ELR (cell line): ENCODE measurements around the gene C10orf67.
A peak's percentile ranks its signal among the peaks of the same experiment; 100 is the strongest.

ENCODE experiments used
- DNase-seq: peaks from one replicate; pipeline ENCODE4 v3.0.0-alpha.2; 2015; ENCODE audit warnings: low read depth

Gene C10orf67

GRCh38 chr10:23158370-23158769 is 186.2 kb downstream of the C10orf67 start:
- peak; percentile 71 for DNase-seq

- peak; percentile 61 for DNase-seq
Measured at GRCh38 chr10:23157691-23158369, 186.8 kb downstream of the C10orf67 start.

- no peak for DNase-seq
Measured at GRCh38 chr10:23157239-23157681, 187.3 kb downstream of the C10orf67 start.

- no peak for DNase-seq
Measured at GRCh38 chr10:23156447-23157150, 188.0 kb downstream of the C10orf67 start.

- DNase-seq, result no peak
Measured at GRCh38 chr10:23155169-23155568, 189.4 kb downstream of the C10orf67 start.
